Glutamatergic neuron (in vitro differentiated cells): ENCODE data around the gene ROR1. TPM values are rescaled to one million over a fixed set of nuclear protein-coding genes. Genes with fewer than 3 reads are reported as not detected.

Experiments used
- DNase-seq: peaks from one replicate; pipeline ENCODE4 v3.0.0; 2022
- H3K27ac Mint-ChIP-seq: one replicate; pipeline ENCODE4 v1.8.0; 2020; ENCODE audit warnings: mild to moderate bottlenecking, mixed read lengths, inconsistent platforms; ENCODE audit not compliant: unreplicated experiment
- H3K27me3 Mint-ChIP-seq: one replicate; pipeline ENCODE4 v1.8.0; 2020; ENCODE audit warnings: mild to moderate bottlenecking, moderate library complexity, mixed read lengths, inconsistent platforms; ENCODE audit not compliant: unreplicated experiment
- H3K36me3 Mint-ChIP-seq: one replicate; pipeline ENCODE4 v1.8.0; 2020; ENCODE audit warnings: mild to moderate bottlenecking, mixed read lengths, inconsistent platforms; ENCODE audit not compliant: unreplicated experiment
- H3K4me1 Mint-ChIP-seq: one replicate; pipeline ENCODE4 v1.8.0; 2020; ENCODE audit warnings: mild to moderate bottlenecking, low read depth, mixed read lengths, inconsistent platforms; ENCODE audit not compliant: unreplicated experiment
- H3K4me3 Mint-ChIP-seq: one replicate; pipeline ENCODE4 v1.8.0; 2020; ENCODE audit warnings: mild to moderate bottlenecking, mixed read lengths, inconsistent platforms; ENCODE audit not compliant: unreplicated experiment
- H3K9me3 Mint-ChIP-seq: one replicate; pipeline ENCODE4 v1.8.0; 2020; ENCODE audit warnings: mild to moderate bottlenecking, moderate library complexity, mixed read lengths, inconsistent platforms; ENCODE audit not compliant: unreplicated experiment
- total RNA-seq: library from RNA; stranded (reverse); fragmentation: NEBNext Ultra II Directional; extraction: Animal tissue kit (Norgen Biotek cat#: 25700); gene quantifications from one replicate; pipeline ENCODE4 v1.2.1, GENCODE V29; 2021; ENCODE audit not compliant: unreplicated experiment
- TF ChIP-seq, protein P1 (sequence below): fragments of 200-600 bp; sonication (generic); IDR thresholded peaks from one replicate; pipeline ENCODE4 v1.5.0; 2021; ENCODE audit not compliant: partially characterized antibody, unreplicated experiment

Gene ROR1
- total RNA-seq, 1 donor from 2014 or later = 11.3 TPM

GRCh38 chr1:63886340-63886739, 112.5 kb downstream of the ROR1 start:
- no peaks in the 10 kb centered on the region for H3K9me3 Mint-ChIP-seq
- no peaks in the 10 kb centered on the region for H3K36me3 Mint-ChIP-seq
- peaks cover 7% of the 10 kb centered on the region for H3K4me1 Mint-ChIP-seq
- no peak for DNase-seq
- TF ChIP-seq, protein P1, sequence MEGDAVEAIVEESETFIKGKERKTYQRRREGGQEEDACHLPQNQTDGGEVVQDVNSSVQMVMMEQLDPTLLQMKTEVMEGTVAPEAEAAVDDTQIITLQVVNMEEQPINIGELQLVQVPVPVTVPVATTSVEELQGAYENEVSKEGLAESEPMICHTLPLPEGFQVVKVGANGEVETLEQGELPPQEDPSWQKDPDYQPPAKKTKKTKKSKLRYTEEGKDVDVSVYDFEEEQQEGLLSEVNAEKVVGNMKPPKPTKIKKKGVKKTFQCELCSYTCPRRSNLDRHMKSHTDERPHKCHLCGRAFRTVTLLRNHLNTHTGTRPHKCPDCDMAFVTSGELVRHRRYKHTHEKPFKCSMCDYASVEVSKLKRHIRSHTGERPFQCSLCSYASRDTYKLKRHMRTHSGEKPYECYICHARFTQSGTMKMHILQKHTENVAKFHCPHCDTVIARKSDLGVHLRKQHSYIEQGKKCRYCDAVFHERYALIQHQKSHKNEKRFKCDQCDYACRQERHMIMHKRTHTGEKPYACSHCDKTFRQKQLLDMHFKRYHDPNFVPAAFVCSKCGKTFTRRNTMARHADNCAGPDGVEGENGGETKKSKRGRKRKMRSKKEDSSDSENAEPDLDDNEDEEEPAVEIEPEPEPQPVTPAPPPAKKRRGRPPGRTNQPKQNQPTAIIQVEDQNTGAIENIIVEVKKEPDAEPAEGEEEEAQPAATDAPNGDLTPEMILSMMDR = no peak
- H3K27me3 Mint-ChIP-seq = no peaks in the 10 kb centered on the region
- no peak overlapping the region for H3K4me3 Mint-ChIP-seq
- no peak overlapping the region for H3K27ac Mint-ChIP-seq

- Mint-ChIP-seq H3K4me1 (peaks cover 6% of the 10 kb centered on the region), H3K27ac (no peak overlapping the region), H3K4me3 (no peak overlapping the region), H3K9me3 (no peaks in the 10 kb centered on the region), H3K27me3 (no peaks in the 10 kb centered on the region), H3K36me3 (no peaks in the 10 kb centered on the region)
- TF ChIP-seq, protein P1 = no peak
- no peak for DNase-seq
Measured at GRCh38 chr1:63887809-63888208, 114.0 kb downstream of the ROR1 start.

DNA sequence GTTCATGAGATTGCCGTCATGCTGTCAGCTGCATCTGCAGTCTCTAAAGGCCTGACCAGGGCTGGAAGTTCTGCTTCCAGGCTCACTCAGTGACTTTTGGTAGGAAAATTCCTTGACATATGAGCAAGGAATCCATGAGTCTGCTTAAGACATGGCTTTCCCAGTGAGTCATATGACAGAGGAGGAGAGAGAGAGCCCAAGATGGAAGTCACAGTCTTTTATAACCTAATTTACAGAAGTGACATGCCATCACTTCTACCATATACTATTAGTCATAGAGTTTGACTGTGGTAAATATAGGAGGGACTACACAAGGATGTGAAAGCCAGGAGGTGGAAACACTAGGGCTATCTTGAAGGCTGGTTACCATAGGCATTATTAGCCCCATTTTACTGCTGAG, 115.2 kb downstream of the ROR1 start:
- Mint-ChIP-seq H3K27me3 (no peaks in the 10 kb centered on the region), H3K27ac (no peak overlapping the region), H3K4me1 (peaks cover 10% of the 10 kb centered on the region)

GRCh38 chr1:63890468-63890867, 116.7 kb downstream of the ROR1 start:
- H3K4me3 Mint-ChIP-seq = no peak overlapping the region
- DNase-seq = no peak
- H3K4me1 Mint-ChIP-seq = peaks cover 6% of the 10 kb centered on the region
- H3K9me3 Mint-ChIP-seq = no peaks in the 10 kb centered on the region
- H3K27ac Mint-ChIP-seq = no peak overlapping the region
- no peaks in the 10 kb centered on the region for H3K27me3 Mint-ChIP-seq
- no peaks in the 10 kb centered on the region for H3K36me3 Mint-ChIP-seq
- TF ChIP-seq, protein P1 = no peak

More for the DNA sequence above, 115.2 kb downstream of the ROR1 start:
- Mint-ChIP-seq H3K9me3 (no peaks in the 10 kb centered on the region), H3K4me3 (no peak overlapping the region), H3K36me3 (no peaks in the 10 kb centered on the region)
- no peak for DNase-seq
- TF ChIP-seq, protein P1 = no peak

DNA sequence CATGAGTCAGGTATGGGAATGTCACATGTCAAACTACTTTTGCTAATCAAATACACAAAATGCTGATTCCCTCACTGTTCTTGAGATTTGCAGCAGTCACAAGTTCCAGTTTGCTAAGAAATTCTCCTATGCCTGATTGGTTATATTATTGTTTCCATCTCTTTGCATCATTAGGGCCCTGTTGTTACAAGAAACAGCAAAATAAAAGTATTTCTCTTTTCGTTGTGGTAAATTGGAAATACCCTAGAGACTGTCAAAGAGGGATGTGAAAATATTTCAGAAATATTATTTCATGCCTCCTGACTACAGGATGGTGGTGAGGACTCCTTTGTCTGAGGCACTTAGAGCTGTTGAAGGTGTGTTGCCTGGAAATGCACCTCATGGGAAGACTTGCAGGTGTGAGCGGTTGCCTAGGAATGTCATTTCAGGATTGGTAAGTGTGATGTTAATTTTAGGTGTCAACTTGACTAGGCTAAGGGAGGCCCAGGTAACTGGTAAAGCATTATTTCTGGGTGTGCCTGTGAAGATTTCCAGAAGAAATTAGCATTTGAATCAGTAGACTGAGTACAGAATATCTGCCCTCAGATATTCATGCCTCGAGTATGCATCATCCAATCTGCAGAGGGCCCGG, 117.4 kb downstream of the ROR1 start:
- Mint-ChIP-seq H3K36me3 (no peaks in the 10 kb centered on the region), H3K4me1 (peaks cover 6% of the 10 kb centered on the region), H3K9me3 (no peaks in the 10 kb centered on the region), H3K27ac (no peak overlapping the region), H3K4me3 (no peak overlapping the region), H3K27me3 (no peaks in the 10 kb centered on the region)
- no peak for DNase-seq
- TF ChIP-seq, protein P1 = no peak
